GM23338 (cell line): Measurements from ENCODE around the gene UBASH3B. TPM values are rescaled to one million over a fixed set of nuclear protein-coding genes. Genes with fewer than 3 reads are reported as not detected.

ENCODE experiments used
- ATAC-seq: fragments of 200-7000 bp; cut with Tn5 transposase; 3 replicates; pipeline ENCODE4 v1.9.1; 2020
- DNase-seq: peaks from one replicate; pipeline ENCODE4 v3.0.0-alpha.2; 2015; ENCODE audit warnings: low spot score
- H2AFZ ChIP-seq: fragments of 200-600 bp; sonication (generic); 2 replicates; pipeline ENCODE4 v1.8.0; 2016; ENCODE audit warnings: antibody characterized with exemption, mild to moderate bottlenecking, moderate library complexity
- H3F3A ChIP-seq: fragments of 200-600 bp; sonication (generic); replicated peaks from 2 replicates; pipeline ENCODE4 v1.8.0; 2017; ENCODE audit warnings: antibody characterized with exemption, mixed run types, low read depth
- H3K27ac ChIP-seq: fragments of 200-600 bp; sonication (generic); 2 replicates; pipeline ENCODE4 v1.6.1; 2016; ENCODE audit warnings: low read depth
- H3K27me3 ChIP-seq: fragments of 200-600 bp; sonication (generic); 2 replicates; pipeline ENCODE4 v1.8.0; 2016; ENCODE audit warnings: mild to moderate bottlenecking, mixed run types, moderate library complexity; ENCODE audit not compliant: insufficient read depth
- H3K36me3 ChIP-seq: fragments of 200-600 bp; sonication (generic); 2 replicates; pipeline ENCODE4 v1.8.0; 2016; ENCODE audit warnings: mild to moderate bottlenecking; ENCODE audit not compliant: insufficient read depth
- H3K4me1 ChIP-seq: fragments of 200-600 bp; sonication (generic); 2 replicates; pipeline ENCODE4 v1.8.0; 2016; ENCODE audit warnings: mild to moderate bottlenecking, moderate library complexity; ENCODE audit not compliant: insufficient read depth
- H3K4me2 ChIP-seq: fragments of 200-600 bp; sonication (generic); 2 replicates; pipeline ENCODE4 v1.7.1; 2017; ENCODE audit warnings: mixed run types
- H3K4me3 ChIP-seq: fragments of 200-600 bp; sonication (generic); 2 replicates; pipeline ENCODE4 v1.6.1; 2016; ENCODE audit warnings: mixed run types
- H3K79me2 ChIP-seq: fragments of 200-600 bp; sonication (generic); replicated peaks from 2 replicates; pipeline ENCODE4 v1.8.0; 2017; ENCODE audit warnings: mild to moderate bottlenecking; ENCODE audit not compliant: insufficient read depth
- H3K9me2 ChIP-seq: fragments of 200-600 bp; sonication (generic); 2 replicates; pipeline ENCODE4 v1.8.0; 2017; ENCODE audit not compliant: insufficient read depth
- H4K20me1 ChIP-seq: fragments of 200-600 bp; sonication (generic); replicated peaks from 2 replicates; pipeline ENCODE4 v1.8.0; 2017; ENCODE audit warnings: mild to moderate bottlenecking; ENCODE audit not compliant: insufficient read depth
- H3K27ac Mint-ChIP-seq: 2 replicates; pipeline ENCODE4 v1.8.0; 2020; ENCODE audit warnings: inconsistent platforms, mild to moderate bottlenecking, moderate library complexity, mixed read lengths
- H3K27me3 Mint-ChIP-seq: 3 replicates; pipeline ENCODE4 v1.8.0; 2022; ENCODE audit warnings: low read depth, mild to moderate bottlenecking, moderate library complexity, mixed read lengths, inconsistent platforms; ENCODE audit not compliant: insufficient read depth, poor library complexity
- H3K36me3 Mint-ChIP-seq: 3 replicates; pipeline ENCODE4 v1.8.0; 2021; ENCODE audit warnings: low read depth, mild to moderate bottlenecking, inconsistent platforms, moderate library complexity, mixed read lengths
- H3K4me1 Mint-ChIP-seq: 3 replicates; pipeline ENCODE4 v1.8.0; 2020; ENCODE audit warnings: mild to moderate bottlenecking, inconsistent platforms, mixed read lengths
- H3K4me3 Mint-ChIP-seq: 3 replicates; pipeline ENCODE4 v1.8.0; 2021; ENCODE audit warnings: moderate library complexity, mild to moderate bottlenecking, inconsistent platforms, mixed read lengths
- H3K9me3 Mint-ChIP-seq: 3 replicates; pipeline ENCODE4 v1.8.0; 2020; ENCODE audit warnings: moderate library complexity, mild to moderate bottlenecking, inconsistent platforms, mixed read lengths
- CTCF ChIP-seq, 2 experiments: fragments of 200-600 bp in 1 of 2; sonication (generic) in 1 of 2; conservative IDR thresholded peaks; 2 replicates each; pipeline versions ENCODE4 v1.5.1 to v1.6.1; 2016 to 2017; ENCODE audit warnings: antibody characterized with exemption in 2 of 2, low read depth in 2 of 2, mild to moderate bottlenecking in 2 of 2, moderate library complexity in 1 of 2
- EZH2 ChIP-seq: fragments of 200-600 bp; sonication (generic); IDR thresholded peaks from one replicate; pipeline ENCODE4 v1.8.0; 2017; ENCODE audit warnings: antibody characterized with exemption, mild to moderate bottlenecking, low read depth; ENCODE audit not compliant: unreplicated experiment
- EZH2phosphoT487 ChIP-seq: fragments of 200-600 bp; sonication (generic); IDR thresholded peaks from one replicate; pipeline ENCODE4 v1.8.1; 2018; ENCODE audit warnings: antibody characterized with exemption; ENCODE audit not compliant: unreplicated experiment
- NANOG ChIP-seq: IDR thresholded peaks from 2 replicates; pipeline ENCODE4 v1.6.1; 2016; ENCODE audit warnings: antibody characterized with exemption, borderline replicate concordance
- POLR2AphosphoS5 ChIP-seq: IDR thresholded peaks from 2 replicates; pipeline ENCODE4 v1.6.1; 2016; ENCODE audit warnings: antibody characterized with exemption, low read depth
- ZNF114 ChIP-seq: fragments of 250-450 bp; sonication (Bioruptor Pico); IDR thresholded peaks from 2 replicates; pipeline ENCODE4 v1.5.0; 2020; ENCODE audit warnings: mild to moderate bottlenecking, moderate library complexity
- ZNF331 ChIP-seq: fragments of 250-450 bp; sonication (Bioruptor Pico); IDR thresholded peaks from 2 replicates; pipeline ENCODE4 v1.5.0; 2020; ENCODE audit warnings: low read depth, mild to moderate bottlenecking, moderate library complexity
- polyA plus RNA-seq: library from polyadenylated mRNA; unstranded; fragments of >200 nt; fragmentation: Nextera tagmentation; extraction: Ambion mirVana; gene quantifications from 2 replicates; pipeline ENCODE4 v1.2.1, GENCODE V29; 2016
- total RNA-seq: library from RNA; depleted of rRNA; stranded (reverse); fragments of >200 nt; shearing (Covaris generic); gene quantifications from 2 replicates; pipeline ENCODE4 v1.2.3, GENCODE V29; 2014
- TF ChIP-seq, protein P1 (sequence below): IDR thresholded peaks from one replicate; pipeline ENCODE4 v1.6.1; 2018; ENCODE audit warnings: antibody characterized with exemption; ENCODE audit not compliant: unreplicated experiment

UBASH3B gene
- total and polyA plus RNA-seq, 2 experiments from 2014 or later = 2.1 to 12.0 TPM

DNA sequence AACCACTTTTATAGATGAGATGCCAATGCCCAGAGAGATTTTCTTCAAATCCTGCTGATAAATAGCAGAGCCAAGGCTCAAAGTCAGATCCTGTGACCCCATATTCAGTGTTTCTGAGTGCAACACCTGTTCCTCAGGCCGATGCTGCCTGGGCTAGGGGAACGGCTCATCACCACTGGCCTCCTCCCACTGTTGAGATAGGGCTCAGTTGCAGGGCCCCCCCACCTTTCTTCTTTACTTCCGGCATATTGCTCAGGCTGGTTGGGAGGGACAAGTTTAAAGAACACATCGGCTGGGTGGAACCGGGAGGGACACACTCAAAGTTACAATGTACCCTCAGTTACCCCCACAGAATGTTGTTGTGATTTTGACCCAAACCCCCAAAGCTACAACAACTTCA, 94.5 kb downstream of the UBASH3B start:
- TF ChIP-seq POLR2AphosphoS5 (no peak), CTCF (conservative IDR thresholded peaks at IDR 0.05; ENCODE audit: low read depth in 2 of 2) (no peak), ZNF114 (CRISPR knock-in tag) (no peak), NANOG (no peak), ZNF331 (no peak), EZH2phosphoT487 (no peak)
- H3K36me3 Mint-ChIP-seq = no peaks in the 10 kb centered on the region
- H3K27ac ChIP-seq = no peak overlapping the region
- no peaks in the 10 kb centered on the region for H3K79me2 ChIP-seq
- no peaks in the 10 kb centered on the region for H3K27me3 Mint-ChIP-seq
- H3K27me3 ChIP-seq = no peaks in the 10 kb centered on the region
- DNase-seq (no peak), ATAC-seq (no peak)
- peaks cover 8% of the 10 kb centered on the region for H3K4me1 Mint-ChIP-seq
- H3K9me2 ChIP-seq = no peaks in the 10 kb centered on the region
- no peak overlapping the region for H3K4me3 ChIP-seq
- no peaks in the 10 kb centered on the region for H3K36me3 ChIP-seq
- H3K4me3 Mint-ChIP-seq = no peak overlapping the region
- no peak overlapping the region for H3K27ac Mint-ChIP-seq
- H3F3A ChIP-seq = no peaks in the 10 kb centered on the region
- no peaks in the 10 kb centered on the region for H3K9me3 Mint-ChIP-seq
- no peaks in the 10 kb centered on the region for H4K20me1 ChIP-seq
- H3K4me1 ChIP-seq = no peaks in the 10 kb centered on the region
- no peak overlapping the region for H3K4me2 ChIP-seq
- H2AFZ ChIP-seq = no peak overlapping the region

DNA sequence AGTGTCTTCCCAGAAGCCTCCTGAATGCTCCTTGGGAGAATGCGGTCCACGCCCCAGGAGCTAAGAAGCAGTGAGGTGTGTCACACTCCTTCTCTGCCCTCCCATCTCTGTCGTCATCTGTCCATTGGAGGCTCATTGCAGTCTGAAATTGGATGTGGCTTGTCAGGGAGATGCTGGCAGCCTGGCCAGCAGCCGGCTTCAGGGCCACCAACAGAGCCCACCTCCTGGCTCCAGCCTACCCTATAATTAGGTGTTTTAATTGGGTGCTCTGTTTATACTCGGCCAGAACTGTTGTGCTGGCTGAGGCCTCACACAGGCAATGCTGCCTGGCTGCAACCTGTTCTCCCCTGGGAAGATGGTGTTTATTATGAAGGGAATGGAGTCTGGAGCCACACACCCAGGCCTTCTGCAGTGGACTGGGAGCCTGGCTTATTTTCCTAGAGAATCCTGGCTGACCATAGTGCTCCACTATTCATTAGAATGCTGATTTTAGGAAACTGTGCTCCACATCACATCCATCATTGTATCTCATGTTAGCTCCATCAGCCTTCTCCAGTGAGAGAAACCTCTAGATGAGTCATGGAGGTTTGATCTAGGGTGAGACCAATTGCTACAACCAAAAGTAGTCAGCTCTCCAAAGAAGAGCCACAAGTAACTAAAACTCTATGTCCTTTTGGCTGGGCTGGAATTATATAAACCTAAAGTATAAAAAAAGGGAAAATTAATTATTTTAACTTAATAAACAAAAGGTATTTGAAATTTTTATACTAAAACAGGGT, 96.0 kb downstream of the UBASH3B start:
- H3K27ac ChIP-seq = no peak overlapping the region
- no peaks in the 10 kb centered on the region for H3K9me3 Mint-ChIP-seq
- H3K27me3 ChIP-seq = no peaks in the 10 kb centered on the region
- no peak overlapping the region for H3K4me3 ChIP-seq
- no peak overlapping the region for H3K4me2 ChIP-seq
- no peak for DNase-seq
- no peaks in the 10 kb centered on the region for H4K20me1 ChIP-seq
- H3K4me1 Mint-ChIP-seq = peaks cover 12% of the 10 kb centered on the region
- H3K27me3 Mint-ChIP-seq = peaks cover 4% of the 10 kb centered on the region
- H3F3A ChIP-seq = no peaks in the 10 kb centered on the region
- TF ChIP-seq EZH2 (no peak), NANOG (no peak), ZNF114 (CRISPR knock-in tag) (no peak), CTCF (conservative IDR thresholded peaks at IDR 0.05; ENCODE audit: low read depth in 2 of 2) (no peak)
- TF ChIP-seq, protein P1, sequence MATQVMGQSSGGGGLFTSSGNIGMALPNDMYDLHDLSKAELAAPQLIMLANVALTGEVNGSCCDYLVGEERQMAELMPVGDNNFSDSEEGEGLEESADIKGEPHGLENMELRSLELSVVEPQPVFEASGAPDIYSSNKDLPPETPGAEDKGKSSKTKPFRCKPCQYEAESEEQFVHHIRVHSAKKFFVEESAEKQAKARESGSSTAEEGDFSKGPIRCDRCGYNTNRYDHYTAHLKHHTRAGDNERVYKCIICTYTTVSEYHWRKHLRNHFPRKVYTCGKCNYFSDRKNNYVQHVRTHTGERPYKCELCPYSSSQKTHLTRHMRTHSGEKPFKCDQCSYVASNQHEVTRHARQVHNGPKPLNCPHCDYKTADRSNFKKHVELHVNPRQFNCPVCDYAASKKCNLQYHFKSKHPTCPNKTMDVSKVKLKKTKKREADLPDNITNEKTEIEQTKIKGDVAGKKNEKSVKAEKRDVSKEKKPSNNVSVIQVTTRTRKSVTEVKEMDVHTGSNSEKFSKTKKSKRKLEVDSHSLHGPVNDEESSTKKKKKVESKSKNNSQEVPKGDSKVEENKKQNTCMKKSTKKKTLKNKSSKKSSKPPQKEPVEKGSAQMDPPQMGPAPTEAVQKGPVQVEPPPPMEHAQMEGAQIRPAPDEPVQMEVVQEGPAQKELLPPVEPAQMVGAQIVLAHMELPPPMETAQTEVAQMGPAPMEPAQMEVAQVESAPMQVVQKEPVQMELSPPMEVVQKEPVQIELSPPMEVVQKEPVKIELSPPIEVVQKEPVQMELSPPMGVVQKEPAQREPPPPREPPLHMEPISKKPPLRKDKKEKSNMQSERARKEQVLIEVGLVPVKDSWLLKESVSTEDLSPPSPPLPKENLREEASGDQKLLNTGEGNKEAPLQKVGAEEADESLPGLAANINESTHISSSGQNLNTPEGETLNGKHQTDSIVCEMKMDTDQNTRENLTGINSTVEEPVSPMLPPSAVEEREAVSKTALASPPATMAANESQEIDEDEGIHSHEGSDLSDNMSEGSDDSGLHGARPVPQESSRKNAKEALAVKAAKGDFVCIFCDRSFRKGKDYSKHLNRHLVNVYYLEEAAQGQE = no peak
- H3K4me3 Mint-ChIP-seq = no peak overlapping the region
- H3K4me1 ChIP-seq = no peaks in the 10 kb centered on the region
- H3K9me2 ChIP-seq = no peaks in the 10 kb centered on the region
- no peaks in the 10 kb centered on the region for H3K36me3 Mint-ChIP-seq
- no peaks in the 10 kb centered on the region for H3K79me2 ChIP-seq
- H3K27ac Mint-ChIP-seq = no peak overlapping the region
- no peak overlapping the region for H2AFZ ChIP-seq
- no peak for ATAC-seq
- H3K36me3 ChIP-seq = no peaks in the 10 kb centered on the region
